Uterus (tissue), 2 donors: ENCODE data around the gene MLIP.

ENCODE experiments used
- POLR2A ChIP-seq, 2 donors: fragments of 450-650 bp; IDR thresholded peaks; one replicate each; pipeline ENCODE4 v1.6.1; 2016; ENCODE audit warnings: antibody characterized with exemption in 2 of 2, mild to moderate bottlenecking in 1 of 2, moderate library complexity in 1 of 2
- TF ChIP-seq, protein P1 (sequence below), 4 experiments: fragments of 200-600 bp in 2 of 4; fragments of 450-650 bp in 2 of 4; sonication (generic) in 2 of 4; IDR thresholded peaks; one replicate each; pipeline ENCODE4 v1.5.1; 2016 to 2019; ENCODE audit warnings: antibody characterized with exemption in 4 of 4, mild to moderate bottlenecking in 2 of 4, moderate library complexity in 1 of 4

DNA sequence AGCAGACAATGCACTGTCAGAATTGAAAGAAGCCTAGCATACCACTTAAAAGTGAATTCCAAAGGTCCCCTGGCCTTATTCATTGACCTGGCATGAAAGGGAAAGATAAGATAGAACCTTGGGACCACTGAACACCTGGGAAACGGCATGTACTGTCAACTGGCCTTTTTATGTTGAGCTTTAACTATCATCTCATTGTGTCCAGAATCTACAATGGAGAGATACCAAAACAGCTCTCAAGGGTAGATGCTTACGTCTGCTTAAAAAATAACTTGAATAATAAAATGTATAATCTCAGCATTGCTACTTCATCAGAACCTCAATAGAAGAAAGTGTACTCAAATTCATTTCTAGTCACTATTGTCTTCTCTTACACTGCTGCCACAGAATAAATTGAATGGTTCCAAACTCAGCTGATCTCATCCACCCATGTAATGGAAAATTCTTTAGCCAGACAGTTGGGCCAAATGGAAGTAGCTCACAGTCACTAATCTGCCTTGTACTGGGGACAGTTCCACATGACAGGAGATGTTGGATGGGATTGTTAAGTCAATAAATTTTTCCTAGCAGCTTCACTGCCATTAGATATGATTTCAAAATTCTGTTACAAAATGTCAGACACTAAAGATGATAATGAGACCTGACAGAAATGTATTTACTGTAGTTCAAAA, 93.8 kb downstream of the MLIP start:
- TF ChIP-seq, protein P1, sequence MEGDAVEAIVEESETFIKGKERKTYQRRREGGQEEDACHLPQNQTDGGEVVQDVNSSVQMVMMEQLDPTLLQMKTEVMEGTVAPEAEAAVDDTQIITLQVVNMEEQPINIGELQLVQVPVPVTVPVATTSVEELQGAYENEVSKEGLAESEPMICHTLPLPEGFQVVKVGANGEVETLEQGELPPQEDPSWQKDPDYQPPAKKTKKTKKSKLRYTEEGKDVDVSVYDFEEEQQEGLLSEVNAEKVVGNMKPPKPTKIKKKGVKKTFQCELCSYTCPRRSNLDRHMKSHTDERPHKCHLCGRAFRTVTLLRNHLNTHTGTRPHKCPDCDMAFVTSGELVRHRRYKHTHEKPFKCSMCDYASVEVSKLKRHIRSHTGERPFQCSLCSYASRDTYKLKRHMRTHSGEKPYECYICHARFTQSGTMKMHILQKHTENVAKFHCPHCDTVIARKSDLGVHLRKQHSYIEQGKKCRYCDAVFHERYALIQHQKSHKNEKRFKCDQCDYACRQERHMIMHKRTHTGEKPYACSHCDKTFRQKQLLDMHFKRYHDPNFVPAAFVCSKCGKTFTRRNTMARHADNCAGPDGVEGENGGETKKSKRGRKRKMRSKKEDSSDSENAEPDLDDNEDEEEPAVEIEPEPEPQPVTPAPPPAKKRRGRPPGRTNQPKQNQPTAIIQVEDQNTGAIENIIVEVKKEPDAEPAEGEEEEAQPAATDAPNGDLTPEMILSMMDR (IDR thresholded peaks at IDR 0.05), result no peak
- TF ChIP-seq POLR2A (IDR thresholded peaks at IDR 0.05), result no peak
